Activated T-cell treated with anti-CD3 and anti-CD28 coated beads for 4 hours (primary cell): Measurements from ENCODE around the gene HEPHL1.
"Not testable (repeated sequence)": the region's sequence is repeated elsewhere in the genome, so short reads cannot be mapped to it uniquely, and the experiment has no call there.

Source experiments
- DNase-seq: peaks from one replicate; pipeline ENCODE4 v3.0.0-alpha.2; 2020

The HEPHL1 gene

DNA sequence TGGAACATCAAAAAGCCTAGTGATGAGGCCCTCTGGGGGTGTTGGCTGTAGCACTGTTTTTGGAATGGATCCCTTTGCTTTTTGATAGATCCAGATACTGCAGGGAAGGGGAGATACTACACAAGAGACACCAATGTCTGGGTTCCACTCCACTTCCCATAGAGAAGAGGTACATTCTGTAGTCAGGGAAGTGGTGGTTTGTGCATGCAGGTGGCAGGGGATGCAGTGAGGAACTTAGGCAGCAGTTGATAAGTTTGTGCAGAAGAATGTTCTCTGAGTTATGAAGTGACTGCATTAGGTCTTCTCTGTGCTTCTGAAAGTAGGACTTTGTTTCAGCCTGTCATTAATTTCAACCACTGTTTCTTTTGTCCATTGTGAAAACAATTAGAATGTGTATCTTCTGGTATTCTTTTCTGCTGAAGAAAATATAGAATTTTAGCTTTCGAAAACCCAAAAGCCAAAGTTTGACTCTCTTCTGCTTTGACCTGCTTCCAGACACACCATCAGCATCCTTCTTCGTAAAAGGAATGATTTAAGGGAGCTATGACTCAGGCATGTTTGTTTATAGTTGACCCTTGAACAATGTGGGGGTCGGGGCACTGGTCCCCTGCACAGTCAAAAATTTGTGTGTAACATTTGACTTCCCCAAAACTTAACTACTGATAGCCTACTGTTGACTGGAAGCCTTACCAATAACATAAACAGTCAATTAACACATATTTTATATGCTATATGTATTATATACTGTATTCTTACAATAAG lies 133.1 kb downstream of the HEPHL1 start:
- DNase-seq = no peak

DNA sequence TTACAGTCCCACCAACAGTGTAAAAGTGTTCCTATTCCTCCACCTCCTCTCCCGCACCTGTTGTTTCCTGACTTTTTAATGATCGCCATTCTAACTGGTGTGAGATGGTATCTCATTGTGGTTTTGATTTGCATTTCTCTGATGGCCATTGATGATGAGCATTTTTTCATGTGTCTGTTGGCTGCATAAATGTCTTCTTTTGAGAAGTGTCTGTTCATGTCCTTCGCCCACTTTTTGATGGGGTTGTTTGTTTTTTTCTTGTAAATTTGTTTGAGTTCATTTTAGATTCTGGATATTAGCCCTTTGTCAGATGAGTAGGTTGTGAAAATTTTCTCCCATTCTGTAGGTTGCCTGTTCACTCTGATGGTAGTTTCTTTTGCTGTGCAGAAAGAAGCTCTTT lies 136.2 kb downstream of the HEPHL1 start:
- DNase-seq = not testable (repeated sequence)
